ENCODE data around the gene TOM1.

GRCh38 chr22:35381424-35382009 lies 81.8 kb downstream of the TOM1 start:
- TF ChIP-seq CTCF (IDR thresholded peaks at IDR 0.05; ENCODE audit: insufficient read depth, low read depth, low read length) (no peak), EZH2 (IDR thresholded peaks at IDR 0.05; ENCODE audit: insufficient read depth, low read length) (no peak)
